GM19238 (cell line): ENCODE measurements around the gene PPP3R2.

ENCODE experiments used
- DNase-seq: peaks from one replicate; pipeline ENCODE4 v3.0.0; 2011; ENCODE audit warnings: low spot score; ENCODE audit not compliant: insufficient read length

Gene PPP3R2

GRCh38 chr9:101594796-101595195 lies at the start of gene PPP3R2:
PPP3R2 (minus strand) TSS chr9:101594969; CDS start chr9:101594921, 48 bp downstream.
- DNase-seq, result no peak

- no peak for DNase-seq
Measured at GRCh38 chr9:101639785-101640665, 45.3 kb upstream of the PPP3R2 start.

GRCh38 chr9:101639311-101639710 lies 44.5 kb upstream of the PPP3R2 start:
- DNase-seq, result no peak

GRCh38 chr9:101636247-101636646 lies 41.5 kb upstream of the PPP3R2 start:
- no peak for DNase-seq

GRCh38 chr9:101635473-101635872 lies 40.7 kb upstream of the PPP3R2 start:
- no peak for DNase-seq

GRCh38 chr9:101634741-101635409 lies 40.1 kb upstream of the PPP3R2 start:
- DNase-seq, result no peak

- DNase-seq, result no peak
Measured at GRCh38 chr9:101632611-101633010, 37.8 kb upstream of the PPP3R2 start.

GRCh38 chr9:101631892-101632291 lies 37.1 kb upstream of the PPP3R2 start:
- no peak for DNase-seq

GRCh38 chr9:101629636-101630035 lies 34.9 kb upstream of the PPP3R2 start:
- no peak for DNase-seq

GRCh38 chr9:101628173-101628572 lies 33.4 kb upstream of the PPP3R2 start:
- DNase-seq, result no peak

- DNase-seq, result no peak
Measured at GRCh38 chr9:101626295-101626694, 31.5 kb upstream of the PPP3R2 start.

GRCh38 chr9:101625876-101626275 lies 31.1 kb upstream of the PPP3R2 start:
- DNase-seq, result no peak

GRCh38 chr9:101620452-101620851 lies 25.7 kb upstream of the PPP3R2 start:
- no peak for DNase-seq

- no peak for DNase-seq
Measured at GRCh38 chr9:101618698-101619097, 23.9 kb upstream of the PPP3R2 start.

- no peak for DNase-seq
Measured at GRCh38 chr9:101605547-101605946, 10.8 kb upstream of the PPP3R2 start.

- DNase-seq, result no peak
Measured at GRCh38 chr9:101604296-101604695, 9.5 kb upstream of the PPP3R2 start.

- DNase-seq, result no peak
Measured at GRCh38 chr9:101601904-101602765, 7.4 kb upstream of the PPP3R2 start.

- no peak for DNase-seq
Measured at GRCh38 chr9:101593345-101593744, 1.4 kb downstream of the PPP3R2 start.

- no peak for DNase-seq
Measured at GRCh38 chr9:101592788-101593187, 2.0 kb downstream of the PPP3R2 start.

GRCh38 chr9:101591787-101592446 lies 2.9 kb downstream of the PPP3R2 start:
- no peak for DNase-seq

GRCh38 chr9:101590901-101591300 lies 3.9 kb downstream of the PPP3R2 start:
- no peak for DNase-seq
